Glomerular visceral epithelial cell (primary cell): ENCODE data around the gene HOMER2.
"Not testable (repeated sequence)": the region's sequence is repeated elsewhere in the genome, so short reads cannot be mapped to it uniquely, and the experiment has no call there.

ENCODE experiments used
- DNase-seq: peaks from one replicate; pipeline ENCODE4 v3.0.0-alpha.2; 2016; ENCODE audit errors: extremely low spot score

Gene HOMER2

DNA sequence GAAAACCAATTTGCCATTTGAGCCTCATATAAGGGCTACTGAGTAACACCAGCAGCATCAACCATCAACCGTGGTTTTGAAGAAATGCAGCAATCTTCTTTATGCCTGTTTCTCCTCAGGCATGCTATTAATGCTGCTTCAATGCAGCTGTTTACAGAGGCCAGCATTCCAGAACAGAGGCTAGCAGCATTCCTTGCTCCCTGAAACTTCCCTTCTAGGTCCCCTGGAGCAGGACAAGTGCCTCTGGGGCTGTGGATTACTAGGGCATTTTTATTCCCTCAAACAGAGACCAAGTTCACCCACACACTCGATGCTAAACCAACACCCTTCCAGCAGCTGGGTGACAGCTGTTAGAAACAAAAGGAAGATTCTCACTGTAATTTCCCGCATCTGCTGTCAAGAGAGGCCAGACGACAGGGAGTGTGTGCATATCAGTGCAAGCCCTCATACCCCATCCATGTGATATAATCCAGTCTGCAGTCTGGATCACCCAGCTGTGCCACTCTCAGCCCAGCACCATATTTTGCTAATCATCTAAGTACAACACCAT, 57.5 kb downstream of the HOMER2 start:
- peak; percentile 26 for DNase-seq

- DNase-seq: not testable (repeated sequence)
These were observed 59.0 kb downstream of the HOMER2 start for GRCh38 chr15:82893473-82893872.

DNA sequence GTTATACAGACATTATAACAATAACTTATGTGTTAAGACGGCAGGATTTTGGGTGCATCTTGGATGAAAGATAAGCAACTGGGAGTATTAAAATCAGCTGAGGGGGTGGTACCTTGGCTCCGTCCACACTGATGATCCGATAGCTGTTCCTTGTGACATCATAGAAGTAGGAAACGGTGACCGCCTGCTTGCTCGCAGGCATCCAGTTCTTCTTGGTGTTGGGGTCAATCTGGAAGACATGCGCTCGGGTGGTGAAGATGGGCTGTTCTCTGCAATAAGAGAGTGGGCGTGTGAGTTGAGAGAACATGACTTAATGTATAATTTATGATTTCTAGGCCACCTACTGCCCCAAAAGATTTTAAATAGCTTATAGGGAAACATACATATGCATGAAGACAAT, 59.9 kb downstream of the HOMER2 start:
- no peak for DNase-seq

DNA sequence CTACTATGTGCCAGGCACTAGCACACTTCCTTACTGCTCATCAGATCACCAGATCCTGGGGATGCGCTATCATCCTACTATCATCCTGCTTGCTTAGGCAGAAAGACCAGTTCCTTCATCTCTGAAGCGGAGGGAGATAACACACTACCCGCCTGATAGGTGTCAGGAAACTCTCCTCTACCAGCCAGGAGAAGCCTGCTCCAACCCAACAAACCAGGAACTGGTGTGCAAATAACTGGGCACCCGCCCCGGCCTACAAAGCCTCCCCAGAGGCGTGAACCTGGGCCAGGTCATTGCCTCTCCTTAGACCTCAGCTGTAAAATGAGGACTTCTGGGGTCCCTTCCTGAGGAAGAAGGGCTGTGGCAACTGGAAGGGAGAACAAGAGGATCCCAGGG, 61.5 kb downstream of the HOMER2 start:
- DNase-seq: no peak

GRCh38 chr15:82890338-82890994, 62.1 kb downstream of the HOMER2 start:
- DNase-seq: no peak

DNA sequence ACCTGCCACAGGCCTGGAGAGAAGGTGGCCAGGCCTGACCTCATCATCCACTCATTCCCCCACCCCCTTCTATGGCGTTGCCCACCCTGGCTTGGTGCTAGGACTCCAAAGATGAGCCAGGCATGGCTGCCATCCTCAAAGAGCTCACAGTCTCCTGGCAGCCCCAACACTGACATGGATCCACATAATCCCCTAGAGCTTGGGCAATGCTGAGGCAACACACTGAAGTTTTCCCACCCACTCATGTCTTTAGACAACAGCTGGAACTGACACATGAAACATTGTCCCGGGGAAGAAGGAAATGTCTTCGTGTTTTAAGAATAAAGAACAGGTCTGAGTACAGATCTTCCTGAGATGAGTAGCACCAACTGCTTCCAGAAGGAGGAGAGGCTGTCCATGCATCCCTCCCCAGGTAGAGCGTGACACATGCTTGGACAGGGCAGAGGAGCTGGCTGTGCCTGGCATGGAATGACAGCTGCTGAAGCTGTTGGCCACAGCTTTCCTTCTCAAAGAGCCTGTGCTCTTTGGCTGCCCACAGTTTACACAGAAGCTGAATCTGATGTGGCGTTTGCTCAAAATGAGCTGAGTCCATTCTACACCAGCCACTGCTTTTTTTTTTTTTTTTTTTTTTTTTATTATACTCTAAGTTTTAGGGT, 70.1 kb downstream of the HOMER2 start:
- no peak for DNase-seq

DNA sequence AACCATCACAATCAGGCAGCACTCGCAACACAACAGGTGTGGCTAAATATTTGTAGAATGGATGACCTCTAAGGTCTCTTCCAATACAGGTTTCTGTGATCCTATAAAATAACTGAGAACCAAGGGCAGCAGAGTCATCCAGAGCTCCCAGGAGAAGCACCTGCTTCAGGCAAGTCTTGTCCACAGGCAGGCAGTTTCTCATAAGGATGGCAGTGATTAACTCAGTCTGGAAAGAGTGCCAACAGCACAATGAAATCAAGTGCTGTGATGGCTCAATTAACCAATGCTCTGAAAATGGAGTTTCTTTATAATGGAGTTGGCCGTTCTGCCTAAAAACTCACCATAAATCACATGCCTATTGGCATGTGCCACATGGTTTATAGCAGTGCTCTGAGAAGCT, 70.8 kb downstream of the HOMER2 start:
- no peak for DNase-seq

GRCh38 chr15:82880704-82881103, 71.8 kb downstream of the HOMER2 start:
- no peak for DNase-seq

- DNase-seq: no peak
These were observed 74.2 kb downstream of the HOMER2 start for GRCh38 chr15:82878325-82878724.

GRCh38 chr15:82877825-82878224, 74.7 kb downstream of the HOMER2 start:
- no peak for DNase-seq

DNA sequence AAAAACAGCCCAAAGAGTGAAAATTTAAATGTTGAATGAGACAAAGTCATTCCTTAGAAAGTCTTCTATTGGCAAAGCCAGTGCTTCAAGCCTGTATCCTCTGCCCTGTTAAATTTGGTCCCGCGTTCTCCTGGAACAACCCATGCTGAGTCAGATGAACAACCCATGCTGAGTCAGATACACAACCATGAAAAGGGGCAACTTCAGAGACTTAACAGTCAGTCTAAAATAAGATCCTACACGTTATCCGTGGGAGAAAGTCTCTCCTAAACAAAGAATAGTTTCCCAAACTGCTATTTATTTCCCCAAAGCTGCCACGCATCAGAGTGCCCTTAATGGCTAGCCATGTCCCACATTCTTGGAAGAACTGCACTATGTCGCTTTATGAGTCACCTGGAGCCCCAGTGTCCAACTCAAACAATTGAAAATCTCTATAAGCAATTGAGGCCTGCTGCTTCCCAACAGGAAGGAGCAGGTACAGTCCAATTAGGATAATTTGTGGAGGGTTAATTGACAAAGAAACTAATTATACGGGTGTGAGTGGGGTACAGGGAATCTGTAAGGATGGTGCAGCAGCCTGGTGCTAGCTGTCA, 77.0 kb downstream of the HOMER2 start:
- DNase-seq: peak; percentile 26

- no peak for DNase-seq
These were observed 77.6 kb downstream of the HOMER2 start for GRCh38 chr15:82874961-82875360.

DNA sequence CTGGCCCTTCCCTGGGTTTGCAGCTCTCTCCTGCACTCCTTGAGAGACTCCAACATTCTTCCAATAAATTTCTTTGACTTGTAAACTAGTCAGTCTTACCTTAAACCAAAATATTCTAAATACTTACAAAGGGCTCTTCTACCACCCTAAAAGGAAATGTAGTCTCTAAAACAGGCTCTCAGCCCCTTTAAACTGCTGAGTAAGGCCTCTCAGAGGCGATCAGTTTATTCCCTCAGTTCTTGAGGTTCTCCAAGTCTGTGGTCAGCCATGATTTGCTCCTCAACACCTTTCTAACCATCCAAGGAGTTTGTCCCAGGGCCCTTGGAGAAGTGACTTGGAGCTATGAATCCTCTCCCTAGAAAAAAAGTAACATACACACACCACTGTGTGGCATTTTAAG, 78.3 kb downstream of the HOMER2 start:
- no peak for DNase-seq

DNA sequence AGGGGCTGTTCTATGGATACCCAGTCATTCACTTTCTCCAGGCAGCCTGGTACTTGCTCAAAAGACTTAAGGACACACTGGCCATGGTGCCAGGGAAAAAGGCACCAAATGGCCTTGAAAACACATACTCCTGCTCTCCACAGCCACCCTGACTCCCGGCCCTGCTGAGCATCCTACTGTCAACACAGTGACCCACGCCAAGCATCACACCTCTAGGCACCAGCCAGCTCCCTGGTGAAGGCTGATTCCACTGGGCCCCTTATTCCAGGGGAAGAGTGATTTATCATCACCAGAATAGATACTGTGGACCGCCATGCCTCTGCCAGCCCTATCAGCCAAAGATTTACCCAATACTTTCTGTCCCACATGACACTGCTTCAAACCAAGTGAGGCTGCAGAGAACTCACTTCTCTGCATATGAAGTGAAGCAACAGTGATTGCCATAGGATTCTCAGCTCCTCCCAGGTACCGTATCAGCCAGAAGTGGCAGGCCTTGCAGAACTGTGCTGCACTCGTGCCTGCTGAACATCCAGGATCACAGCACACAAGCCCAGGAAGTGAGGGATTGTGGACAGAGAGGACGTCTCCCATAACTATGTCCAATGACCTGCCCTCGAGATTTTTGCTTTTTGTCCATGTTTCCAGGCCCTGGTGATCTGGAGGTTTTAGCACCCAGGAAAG, 79.4 kb downstream of the HOMER2 start:
- no peak for DNase-seq

DNA sequence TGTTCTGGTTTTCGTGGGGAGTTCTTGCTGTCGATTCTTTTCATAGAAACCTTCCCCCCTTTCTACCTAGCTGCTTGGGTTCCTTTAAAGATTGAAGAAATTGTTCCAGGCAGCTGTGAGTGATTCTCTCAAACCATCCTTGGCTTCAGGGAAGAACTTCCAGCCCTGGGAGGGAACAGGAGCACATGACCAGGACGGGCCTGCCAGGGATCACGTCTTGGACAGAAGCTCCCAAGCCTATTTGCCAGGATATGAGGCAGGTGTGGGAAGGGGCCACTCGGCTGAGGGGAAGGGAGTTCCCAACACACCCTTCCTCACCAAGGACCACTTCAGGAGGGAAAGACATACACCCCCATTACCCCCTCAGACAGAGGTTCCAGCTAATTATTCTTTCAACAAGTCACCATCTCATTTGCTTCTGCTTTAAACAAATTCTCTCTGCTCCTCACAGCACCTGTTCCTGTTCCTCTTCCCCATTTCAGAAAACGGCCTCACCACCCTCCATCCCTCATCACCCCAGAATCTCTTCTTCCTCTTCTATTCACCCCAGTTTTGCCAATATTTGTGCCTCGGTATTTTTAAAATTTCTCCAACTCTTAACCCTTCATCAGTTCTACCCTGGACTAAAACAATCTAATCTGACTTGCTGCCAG, 80.6 kb downstream of the HOMER2 start:
- no peak for DNase-seq

GRCh38 chr15:82871358-82871757, 81.2 kb downstream of the HOMER2 start:
- DNase-seq: no peak

DNA sequence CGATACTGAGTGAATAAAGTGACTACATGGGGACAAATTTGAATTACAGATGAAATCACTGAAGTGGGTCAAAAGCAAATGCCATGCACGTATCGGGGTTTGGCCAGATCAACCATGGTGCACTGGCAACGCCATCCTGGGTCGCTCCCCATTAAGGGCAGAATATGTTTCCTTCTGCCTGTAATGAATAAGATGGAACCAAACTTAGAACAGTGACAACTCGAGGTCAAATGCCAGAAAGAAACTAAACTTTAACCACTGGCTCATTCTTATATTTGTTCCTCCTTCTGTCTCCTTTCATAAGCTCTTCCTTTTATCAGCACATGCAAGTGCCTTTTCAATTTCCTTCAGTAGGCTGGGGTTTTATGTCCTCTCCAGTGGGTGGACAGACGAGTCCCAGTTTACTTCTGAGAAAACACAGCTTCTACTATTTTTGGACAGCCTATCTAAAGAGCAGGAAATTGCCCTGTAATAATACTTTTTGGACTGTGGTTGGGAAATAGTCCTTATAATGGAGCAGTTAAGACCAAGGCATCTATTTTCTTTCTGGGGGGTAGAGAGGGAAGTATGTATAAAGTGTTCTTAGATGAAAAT, 81.7 kb downstream of the HOMER2 start:
- no peak for DNase-seq

GRCh38 chr15:82865981-82866380, 86.5 kb downstream of the HOMER2 start:
- not testable (repeated sequence) for DNase-seq

DNA sequence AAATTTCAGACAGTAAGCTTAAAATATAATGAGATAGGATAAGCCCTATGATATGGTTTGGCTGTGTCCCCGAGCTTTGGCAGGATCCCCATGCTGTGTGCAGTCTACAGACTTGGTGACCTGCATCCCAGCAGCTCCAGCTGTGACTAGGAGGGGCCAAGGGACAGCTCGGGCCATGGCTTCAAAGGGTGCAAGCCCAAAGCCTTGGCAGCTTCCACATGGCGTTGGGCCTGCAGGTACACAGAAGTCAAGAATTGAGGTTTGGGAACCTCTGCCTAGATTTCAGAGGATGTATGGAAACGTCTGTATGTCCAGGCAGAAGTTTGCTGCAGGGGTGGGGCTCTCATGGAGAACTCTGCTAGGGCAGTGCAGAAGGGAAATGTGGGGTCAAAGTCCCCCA, 86.9 kb downstream of the HOMER2 start:
- not testable (repeated sequence) for DNase-seq

DNA sequence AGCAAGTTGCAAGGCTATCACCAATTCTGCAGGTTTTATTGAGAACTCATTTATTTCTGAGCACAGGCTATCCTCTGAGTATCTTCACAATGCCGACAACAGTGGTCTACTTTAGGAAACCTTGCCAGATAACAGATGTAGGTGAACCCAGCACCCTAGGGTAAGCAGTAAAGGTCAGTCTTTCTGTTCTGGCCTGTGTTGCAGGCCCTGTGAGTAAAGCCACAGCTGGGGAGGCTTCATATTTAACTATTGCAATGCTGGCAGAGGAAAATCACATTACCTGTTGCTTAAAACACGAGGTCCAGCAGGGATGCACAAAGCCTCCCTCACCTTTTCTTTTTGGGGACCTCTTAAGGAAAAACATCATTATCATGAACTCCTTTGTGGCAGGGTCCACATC, 87.6 kb downstream of the HOMER2 start:
- DNase-seq: no peak

DNA sequence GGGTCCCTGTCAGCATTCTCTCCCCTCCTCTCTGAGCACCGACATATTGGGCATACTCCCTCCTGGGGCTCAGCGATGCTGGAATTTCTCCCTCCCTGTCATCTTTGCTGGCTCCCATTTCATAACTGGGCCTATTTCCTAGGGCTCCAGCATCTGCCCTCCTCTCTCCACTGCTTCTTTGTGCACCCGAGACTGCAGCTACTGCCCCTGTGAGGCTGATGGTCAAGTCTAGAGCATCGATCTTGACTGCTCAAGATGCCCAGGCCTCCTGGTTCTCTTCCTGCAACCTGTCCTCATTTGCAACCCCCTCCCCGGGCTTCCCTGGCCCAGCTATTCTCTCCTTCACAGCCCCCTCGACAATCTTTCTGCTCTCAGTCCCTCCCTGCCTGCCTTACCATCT, 89.6 kb downstream of the HOMER2 start:
- DNase-seq: no peak

GRCh38 chr15:82858932-82859331, 93.6 kb downstream of the HOMER2 start:
- no peak for DNase-seq
